Hepatocyte (in vitro differentiated cells): ENCODE data around the gene ANKRD13A.
"Not testable (repeated sequence)": the region's sequence is repeated elsewhere in the genome, so short reads cannot be mapped to it uniquely, and the experiment has no call there.

Experiments used
- CTCF ChIP-seq: fragments of 200-600 bp; sonication (generic); IDR thresholded peaks from 2 replicates; pipeline ENCODE4 v1.5.1; 2016; ENCODE audit warnings: antibody characterized with exemption, mild to moderate bottlenecking; ENCODE audit not compliant: poor library complexity
- EZH2 ChIP-seq: fragments of 200-600 bp; sonication (generic); IDR thresholded peaks from 2 replicates; pipeline ENCODE4 v1.6.1; 2016; ENCODE audit warnings: antibody characterized with exemption, mild to moderate bottlenecking, borderline replicate concordance
- EZH2phosphoT487 ChIP-seq: fragments of 200-600 bp; sonication (generic); IDR thresholded peaks from one replicate; pipeline ENCODE4 v1.6.1; 2018; ENCODE audit warnings: antibody characterized with exemption, mild to moderate bottlenecking, low read depth, moderate library complexity; ENCODE audit not compliant: unreplicated experiment, severe bottlenecking

- not testable (repeated sequence) for TF ChIP-seq CTCF, EZH2, EZH2phosphoT487
These were observed 73.4 kb downstream of the ANKRD13A start for GRCh38 chr12:110072636-110073035.
